ENCODE data around the gene SPEM2.

Gene SPEM2

GRCh38 chr17:7423679-7424078 lies 1.7 kb upstream of the SPEM2 start:
- DNase-seq (ENCODE audit: insufficient read length, low spot score) (no peak), FAIRE-seq (no peak)
- TF ChIP-seq CTCF (IDR thresholded peaks at IDR 0.05; ENCODE audit: insufficient read depth, missing control alignments), result no peak

- no peak for TF ChIP-seq CTCF (IDR thresholded peaks at IDR 0.05; ENCODE audit: insufficient read depth, missing control alignments)
- DNase-seq (ENCODE audit: insufficient read length, low spot score) (no peak), FAIRE-seq (no peak)
Observed at GRCh38 chr17:7425756-7426155, 340 bp downstream of the SPEM2 start.

- TF ChIP-seq CTCF (IDR thresholded peaks at IDR 0.05; ENCODE audit: insufficient read depth, missing control alignments), result no peak
- DNase-seq (ENCODE audit: insufficient read length, low spot score) (no peak), FAIRE-seq (no peak)
Observed at GRCh38 chr17:7426203-7426863, 917 bp downstream of the SPEM2 start.

- no peak for FAIRE-seq
- no peak for TF ChIP-seq CTCF (IDR thresholded peaks at IDR 0.05; ENCODE audit: insufficient read depth, missing control alignments)
- no peak for DNase-seq (ENCODE audit: insufficient read length, low spot score)
Observed at GRCh38 chr17:7426896-7427489, 1.6 kb downstream of the SPEM2 start.

- FAIRE-seq, result no peak
- no peak for TF ChIP-seq CTCF (IDR thresholded peaks at IDR 0.05; ENCODE audit: insufficient read depth, missing control alignments)
- no peak for DNase-seq (ENCODE audit: insufficient read length, low spot score)
Observed at GRCh38 chr17:7427549-7427948, 2.1 kb downstream of the SPEM2 start.

GRCh38 chr17:7428557-7428956 lies 3.1 kb downstream of the SPEM2 start, which contains the start of gene SPEM3:
Gene SPEM3 (plus strand): TSS chr17:7428857. CDS start chr17:7428903, 46 bp downstream.
- no peak for DNase-seq (ENCODE audit: insufficient read length, low spot score)

More at GRCh38 chr17:7428557-7428956, 3.1 kb downstream of the SPEM2 start, which contains the start of gene SPEM3:
- TF ChIP-seq CTCF (IDR thresholded peaks at IDR 0.05; ENCODE audit: insufficient read depth, missing control alignments), result no peak
- FAIRE-seq, result no peak

Data from D721Med (cell line).